Measurements from ENCODE around the gene TEAD3. TPM values are rescaled to one million over a fixed set of nuclear protein-coding genes. Genes with fewer than 3 reads are reported as not detected.

Gene TEAD3
- total RNA-seq, 1 donor from 2014 or later, result 28.0 TPM

GRCh38 chr6:35474942-35475570, 21.8 kb downstream of the TEAD3 start:
- DNase-seq, result no peak
- Histone ChIP-seq H3K27me3 (ENCODE audit: low read depth) (no peaks in the 10 kb centered on the region), H3K4me1 (peaks cover 35% of the 10 kb centered on the region), H3K36me3 (peaks cover 90% of the 10 kb centered on the region), H3K9me3 (replicated peaks) (no peaks in the 10 kb centered on the region), H3K4me3 (no peak overlapping the region), H3K27ac (replicated peaks) (no peak overlapping the region)
- no peak for TF ChIP-seq CTCF (IDR thresholded peaks at IDR 0.05; ENCODE audit: borderline replicate concordance)
- intact Hi-C loops (cut with micrococcal nuclease), result no loop called here

- Histone ChIP-seq H3K4me1 (peaks cover 42% of the 10 kb centered on the region), H3K27ac (replicated peaks) (no peak overlapping the region), H3K9me3 (replicated peaks) (no peaks in the 10 kb centered on the region), H3K4me3 (no peak overlapping the region), H3K27me3 (ENCODE audit: low read depth) (no peaks in the 10 kb centered on the region), H3K36me3 (peaks cover 86% of the 10 kb centered on the region)
- no peak for TF ChIP-seq CTCF (IDR thresholded peaks at IDR 0.05; ENCODE audit: borderline replicate concordance)
- no peak for DNase-seq
- intact Hi-C loops (cut with micrococcal nuclease), result no loop called here
Observed at GRCh38 chr6:35474131-35474941, 22.5 kb downstream of the TEAD3 start.

GRCh38 chr6:35473850-35474130, 23.1 kb downstream of the TEAD3 start:
- Histone ChIP-seq H3K4me3 (no peak overlapping the region), H3K27ac (replicated peaks) (no peak overlapping the region), H3K4me1 (peaks cover 48% of the 10 kb centered on the region), H3K9me3 (replicated peaks) (no peaks in the 10 kb centered on the region), H3K36me3 (peaks cover 81% of the 10 kb centered on the region), H3K27me3 (ENCODE audit: low read depth) (no peaks in the 10 kb centered on the region)
- no peak for DNase-seq
- no peak for TF ChIP-seq CTCF (IDR thresholded peaks at IDR 0.05; ENCODE audit: borderline replicate concordance)
- intact Hi-C loops (cut with micrococcal nuclease), result no loop called here

- Histone ChIP-seq H3K4me3 (no peak overlapping the region), H3K36me3 (peaks cover 76% of the 10 kb centered on the region), H3K27me3 (ENCODE audit: low read depth) (no peaks in the 10 kb centered on the region), H3K27ac (replicated peaks) (no peak overlapping the region), H3K9me3 (replicated peaks) (no peaks in the 10 kb centered on the region), H3K4me1 (peaks cover 53% of the 10 kb centered on the region)
- TF ChIP-seq CTCF (IDR thresholded peaks at IDR 0.05; ENCODE audit: borderline replicate concordance), result no peak
- intact Hi-C loops (cut with micrococcal nuclease), result no loop called here
- no peak for DNase-seq
Observed at GRCh38 chr6:35473075-35473849, 23.6 kb downstream of the TEAD3 start.

- H3K9me3 ChIP-seq (replicated peaks), result no peaks in the 10 kb centered on the region
- TF ChIP-seq CTCF (IDR thresholded peaks at IDR 0.05; ENCODE audit: borderline replicate concordance), result no peak
- no peak overlapping the region for H3K4me3 ChIP-seq
- DNase-seq, result no peak
- H3K4me1 ChIP-seq, result peaks cover 59% of the 10 kb centered on the region
- peak overlapping the region; percentile 37 for H3K27ac ChIP-seq (replicated peaks)
- intact Hi-C loops (cut with micrococcal nuclease), result no loop called here
- no peaks in the 10 kb centered on the region for H3K27me3 ChIP-seq (ENCODE audit: low read depth)
- H3K36me3 ChIP-seq, result peaks cover 68% of the 10 kb centered on the region
Observed at GRCh38 chr6:35471836-35472345, 25.0 kb downstream of the TEAD3 start.
